Measurements from ENCODE around the gene ZBTB8B.

The ZBTB8B gene

DNA sequence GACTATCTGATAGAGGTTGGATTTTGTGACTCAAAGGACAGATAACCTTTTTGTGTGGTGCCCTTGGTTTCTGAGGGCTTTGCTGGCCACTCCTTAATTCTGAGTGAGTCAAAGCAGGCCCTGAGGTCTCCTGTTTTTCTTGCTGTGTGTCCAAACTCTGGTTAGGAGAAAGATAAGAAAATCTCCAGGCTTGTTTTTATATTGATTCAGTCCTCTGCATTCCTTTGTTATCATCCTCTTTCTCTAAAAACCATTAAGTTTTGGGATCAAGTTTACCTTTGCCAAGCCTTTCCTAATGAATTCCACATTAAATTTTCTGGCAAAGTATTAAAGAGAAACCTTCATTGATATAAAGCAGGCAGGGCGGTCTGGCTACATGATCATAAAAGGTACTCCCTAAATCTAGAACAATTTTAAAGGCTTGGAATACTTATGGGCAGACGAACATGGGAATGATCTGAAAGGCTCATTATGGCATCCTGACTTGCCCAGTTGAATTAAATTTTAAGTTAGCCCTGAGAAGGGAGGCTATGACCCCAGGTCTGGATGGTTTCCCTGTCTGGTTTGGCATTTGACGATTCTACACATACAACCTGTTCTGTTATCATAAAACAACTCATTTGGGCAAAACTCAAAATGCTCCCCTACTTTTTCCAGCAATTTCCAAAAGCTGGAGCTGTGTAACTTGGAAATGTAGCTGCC, 20.8 kb downstream of the ZBTB8B start:
- TF ChIP-seq ZNF274 (IDR thresholded peaks at IDR 0.05; ENCODE audit: low read depth, low read length) = no peak
- H3K4me3 ChIP-seq (ENCODE audit: low read length) = no peak overlapping the region

- no peak for TF ChIP-seq ZNF274 (IDR thresholded peaks at IDR 0.05; ENCODE audit: low read depth, low read length)
- no peak overlapping the region for H3K4me3 ChIP-seq (ENCODE audit: low read length)
Measured at GRCh38 chr1:32486463-32487113, 21.7 kb downstream of the ZBTB8B start.

- TF ChIP-seq ZNF274 (IDR thresholded peaks at IDR 0.05; ENCODE audit: low read depth, low read length) = no peak
- no peak overlapping the region for H3K4me3 ChIP-seq (ENCODE audit: low read length)
Measured at GRCh38 chr1:32487182-32487581, 22.3 kb downstream of the ZBTB8B start.

- no peak for TF ChIP-seq ZNF274 (IDR thresholded peaks at IDR 0.05; ENCODE audit: low read depth, low read length)
- no peak overlapping the region for H3K4me3 ChIP-seq (ENCODE audit: low read length)
Measured at GRCh38 chr1:32489774-32490454, 25.0 kb downstream of the ZBTB8B start.

GRCh38 chr1:32491386-32491785, 26.5 kb downstream of the ZBTB8B start:
- no peak for TF ChIP-seq ZNF274 (IDR thresholded peaks at IDR 0.05; ENCODE audit: low read depth, low read length)
- H3K4me3 ChIP-seq (ENCODE audit: low read length) = no peak overlapping the region

DNA sequence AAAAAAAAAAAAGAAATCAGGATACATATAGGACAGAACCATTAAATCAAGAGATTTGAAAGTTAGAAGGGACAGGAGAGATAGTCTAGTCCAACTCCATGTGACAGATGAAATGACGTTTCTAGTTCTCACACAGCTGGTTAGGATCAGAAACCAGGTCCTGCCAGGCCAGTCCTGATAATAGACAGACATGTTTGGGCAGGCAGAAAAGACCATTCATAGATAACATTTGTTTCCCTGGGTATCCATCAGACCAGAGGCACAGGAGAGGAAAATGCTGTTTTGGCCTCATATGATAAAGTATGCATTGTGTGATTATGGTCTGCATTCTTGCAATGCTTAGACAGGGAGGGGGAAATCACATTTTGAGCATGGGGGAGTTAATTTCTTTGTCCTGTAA, 29.3 kb downstream of the ZBTB8B start:
- TF ChIP-seq ZNF274 (IDR thresholded peaks at IDR 0.05; ENCODE audit: low read depth, low read length) = no peak
- no peak overlapping the region for H3K4me3 ChIP-seq (ENCODE audit: low read length)

GRCh38 chr1:32494711-32495337, 30.0 kb downstream of the ZBTB8B start:
- TF ChIP-seq ZNF274 (IDR thresholded peaks at IDR 0.05; ENCODE audit: low read depth, low read length) = no peak
- no peak overlapping the region for H3K4me3 ChIP-seq (ENCODE audit: low read length)

GRCh38 chr1:32496127-32496526, 31.3 kb downstream of the ZBTB8B start:
- no peak overlapping the region for H3K4me3 ChIP-seq (ENCODE audit: low read length)
- no peak for TF ChIP-seq ZNF274 (IDR thresholded peaks at IDR 0.05; ENCODE audit: low read depth, low read length)

DNA sequence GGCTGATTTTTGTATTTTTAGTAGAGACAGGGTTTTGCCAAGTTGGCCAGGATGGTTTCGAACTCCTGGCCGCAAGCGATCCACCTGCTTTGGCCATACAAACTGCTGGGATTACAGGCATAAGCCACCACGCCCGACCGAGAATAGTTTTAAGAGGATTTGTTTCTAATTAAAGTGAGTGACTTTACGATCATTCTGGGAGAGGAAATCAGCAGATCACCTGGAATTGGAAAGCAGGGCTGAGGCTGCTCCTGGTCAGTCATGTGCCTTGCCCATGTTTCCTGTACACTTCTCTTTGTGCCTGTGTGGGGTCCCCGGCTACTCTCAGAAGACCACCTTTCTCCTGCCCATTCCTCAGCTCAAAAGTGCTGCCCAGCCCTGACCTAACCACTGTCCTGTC, 33.9 kb downstream of the ZBTB8B start:
- no peak for TF ChIP-seq ZNF274 (IDR thresholded peaks at IDR 0.05; ENCODE audit: low read depth, low read length)

GRCh38 chr1:32500387-32501209, 35.7 kb downstream of the ZBTB8B start:
- H3K4me3 ChIP-seq (ENCODE audit: low read length) = peak overlapping the region; percentile 69
- TF ChIP-seq ZNF274 (IDR thresholded peaks at IDR 0.05; ENCODE audit: low read depth, low read length) = no peak

More for the DNA sequence above, 33.9 kb downstream of the ZBTB8B start:
- no peak overlapping the region for H3K4me3 ChIP-seq (ENCODE audit: low read length)

- no peak overlapping the region for H3K4me3 ChIP-seq (ENCODE audit: low read length)
- TF ChIP-seq ZNF274 (IDR thresholded peaks at IDR 0.05; ENCODE audit: low read depth, low read length) = no peak
Measured at GRCh38 chr1:32501865-32502264, 37.0 kb downstream of the ZBTB8B start.

GRCh38 chr1:32503153-32503552, 38.3 kb downstream of the ZBTB8B start:
- no peak for TF ChIP-seq ZNF274 (IDR thresholded peaks at IDR 0.05; ENCODE audit: low read depth, low read length)
- H3K4me3 ChIP-seq (ENCODE audit: low read length) = no peak overlapping the region

- H3K4me3 ChIP-seq (ENCODE audit: low read length) = no peak overlapping the region
- TF ChIP-seq ZNF274 (IDR thresholded peaks at IDR 0.05; ENCODE audit: low read depth, low read length) = no peak
Measured at GRCh38 chr1:32507021-32507420, 42.1 kb downstream of the ZBTB8B start.

DNA sequence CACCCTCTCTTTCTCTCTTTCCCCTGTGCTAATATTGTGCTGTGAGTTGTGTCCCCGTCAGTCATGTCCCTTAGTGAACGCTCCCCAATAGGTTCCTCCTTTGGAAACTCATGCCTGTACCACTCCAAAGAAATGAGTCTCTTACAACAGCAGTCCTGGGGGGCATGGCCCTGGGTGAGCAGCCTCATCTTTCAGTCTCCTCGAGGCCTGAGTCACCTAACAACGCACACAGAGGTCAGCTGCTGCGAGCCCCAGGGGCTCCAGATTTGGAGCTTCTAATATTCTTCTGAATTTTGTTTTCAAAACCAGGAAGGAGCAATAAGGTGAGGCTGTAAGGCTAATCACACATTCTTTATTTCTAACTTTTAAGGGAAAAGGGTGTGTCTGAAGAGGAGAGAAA, 43.9 kb downstream of the ZBTB8B start:
- no peak overlapping the region for H3K4me3 ChIP-seq (ENCODE audit: low read length)
- no peak for TF ChIP-seq ZNF274 (IDR thresholded peaks at IDR 0.05; ENCODE audit: low read depth, low read length)

Measured in GM08714 (cell line).